Camera-type eye (tissue), 1 donor: ENCODE measurements around the gene RIMBP2. TPM values are rescaled to one million over a fixed set of nuclear protein-coding genes. Genes with fewer than 3 reads are reported as not detected.

Source experiments
- total RNA-seq: library from RNA; depleted of rRNA; stranded (reverse); fragments of >200 nt; gene quantifications from one replicate; pipeline ENCODE4 v1.2.3, GENCODE V29; 2014

The RIMBP2 gene
- total RNA-seq = 44.0 TPM

GRCh38 chr12:130715998-130716968, at the start of gene RIMBP2:
RIMBP2 (minus strand) TSS chr12:130716299; CDS start chr12:130479013, 237,286 bp downstream.

Other genes with a start within 250 kb of the RIMBP2 start
- gene STX2, start 123.0 kb upstream of the RIMBP2 start, total RNA-seq = 25.6 TPM
- gene RAN, start 155.8 kb upstream of the RIMBP2 start, total RNA-seq = 237 TPM
- gene ADGRD1, start 237.6 kb upstream of the RIMBP2 start, total RNA-seq = 17.2 TPM